ENCODE measurements around the gene SETBP1. TPM values are rescaled to one million over a fixed set of nuclear protein-coding genes. Genes with fewer than 3 reads are reported as not detected.

Gene SETBP1
- polyA plus RNA-seq, 1 experiment: 0.71 TPM

- no peaks in the 10 kb centered on the region for H3K27me3 ChIP-seq (ENCODE audit: control insufficient read depth, insufficient read depth, low read length)
- H3K27ac ChIP-seq (ENCODE audit: low read depth, low read length): no peak overlapping the region
- ChIA-PET CTCF (no interaction called here), POLR2A (interaction anchor here (0.6 kb wide), 1 partner anchor 9 kb away, joined by 3 read pairs; no protein-coding TSS in a partner anchor)
- no peak for TF ChIP-seq CTCF (IDR thresholded peaks at IDR 0.05; ENCODE audit: low read depth, low read length)
- no peak overlapping the region for H3K4me3 ChIP-seq (ENCODE audit: low read depth, low read length)
- H3K9me3 ChIP-seq (ENCODE audit: control insufficient read depth, insufficient read depth, low read length): no peaks in the 10 kb centered on the region
- DNase-seq (ENCODE audit: low read depth, low spot score): no peak
Measured at GRCh38 chr18:44961288-44961995, 280.8 kb downstream of the SETBP1 start.

GRCh38 chr18:44967599-44967998 is 286.9 kb downstream of the SETBP1 start:
- TF ChIP-seq CTCF (IDR thresholded peaks at IDR 0.05; ENCODE audit: low read depth, low read length): no peak
- CTCF ChIA-PET: no interaction called here
- DNase-seq (ENCODE audit: low read depth, low spot score): no peak
- H3K27me3 ChIP-seq (ENCODE audit: control insufficient read depth, insufficient read depth, low read length): no peaks in the 10 kb centered on the region
- no peak overlapping the region for H3K27ac ChIP-seq (ENCODE audit: low read depth, low read length)
- H3K9me3 ChIP-seq (ENCODE audit: control insufficient read depth, insufficient read depth, low read length): no peaks in the 10 kb centered on the region
- H3K4me3 ChIP-seq (ENCODE audit: low read depth, low read length): no peak overlapping the region
- POLR2A ChIA-PET: no interaction called here

GRCh38 chr18:44968336-44968735 is 287.6 kb downstream of the SETBP1 start:
- no peaks in the 10 kb centered on the region for H3K27me3 ChIP-seq (ENCODE audit: control insufficient read depth, insufficient read depth, low read length)
- no peak overlapping the region for H3K27ac ChIP-seq (ENCODE audit: low read depth, low read length)
- POLR2A ChIA-PET: no interaction called here
- H3K9me3 ChIP-seq (ENCODE audit: control insufficient read depth, insufficient read depth, low read length): no peaks in the 10 kb centered on the region
- TF ChIP-seq CTCF (IDR thresholded peaks at IDR 0.05; ENCODE audit: low read depth, low read length): no peak
- DNase-seq (ENCODE audit: low read depth, low spot score): no peak
- H3K4me3 ChIP-seq (ENCODE audit: low read depth, low read length): no peak overlapping the region
- CTCF ChIA-PET: no interaction called here

GRCh38 chr18:44969214-44969795 is 288.6 kb downstream of the SETBP1 start:
- no peak overlapping the region for H3K27ac ChIP-seq (ENCODE audit: low read depth, low read length)
- DNase-seq (ENCODE audit: low read depth, low spot score): no peak
- TF ChIP-seq CTCF (IDR thresholded peaks at IDR 0.05; ENCODE audit: low read depth, low read length): no peak
- H3K9me3 ChIP-seq (ENCODE audit: control insufficient read depth, insufficient read depth, low read length): no peaks in the 10 kb centered on the region
- CTCF ChIA-PET: no interaction called here
- H3K4me3 ChIP-seq (ENCODE audit: low read depth, low read length): no peak overlapping the region
- POLR2A ChIA-PET: no interaction called here
- H3K27me3 ChIP-seq (ENCODE audit: control insufficient read depth, insufficient read depth, low read length): no peaks in the 10 kb centered on the region

GRCh38 chr18:44973282-44973681 is 292.6 kb downstream of the SETBP1 start:
- ChIA-PET POLR2A (no interaction called here), CTCF (no interaction called here)
- Histone ChIP-seq H3K27me3 (ENCODE audit: control insufficient read depth, insufficient read depth, low read length) (peaks cover 3% of the 10 kb centered on the region), H3K9me3 (ENCODE audit: control insufficient read depth, insufficient read depth, low read length) (no peaks in the 10 kb centered on the region), H3K27ac (ENCODE audit: low read depth, low read length) (no peak overlapping the region), H3K4me3 (ENCODE audit: low read depth, low read length) (no peak overlapping the region)
- DNase-seq (ENCODE audit: low read depth, low spot score): no peak
- peak; percentile 11; the same call in 1 of the 2 replicates for TF ChIP-seq CTCF (IDR thresholded peaks at IDR 0.05; ENCODE audit: low read depth, low read length)

All from AG04450 (cell line).